Astrocyte (in vitro differentiated cells and primary cell): ENCODE results near the gene IL25. TPM values are rescaled to one million over a fixed set of nuclear protein-coding genes. Genes with fewer than 3 reads are reported as not detected.

Experiments
- DNase-seq: peaks from one replicate; pipeline ENCODE4 v3.0.0-alpha.2; 2010; ENCODE audit warnings: low read depth
- FAIRE-seq: peaks from 2 replicates; lab custom pipeline; 2011; peaks lifted over from hg19 to GRCh38; lab: Jason Lieb, UNC
- H2AFZ ChIP-seq: 2 replicates; pipeline ENCODE4 v1.6.0; 2012; ENCODE audit warnings: low read depth, low read length, inconsistent platforms
- H3K27ac ChIP-seq: 2 replicates; pipeline ENCODE4 v1.5.1; 2011; ENCODE audit warnings: low read depth, low read length, inconsistent platforms
- H3K27me3 ChIP-seq: 2 replicates; pipeline ENCODE4 v1.6.0; 2011; ENCODE audit warnings: low read length, inconsistent platforms; ENCODE audit not compliant: insufficient read depth
- H3K36me3 ChIP-seq: 2 replicates; pipeline ENCODE4 v1.5.1; 2011; ENCODE audit warnings: low read length, inconsistent platforms; ENCODE audit not compliant: insufficient read depth
- H3K4me1 ChIP-seq: 2 replicates; pipeline ENCODE4 v1.5.1; 2011; ENCODE audit warnings: low read length, inconsistent platforms; ENCODE audit not compliant: insufficient read depth
- H3K4me2 ChIP-seq: 2 replicates; pipeline ENCODE4 v1.6.0; 2012; ENCODE audit warnings: low read length, inconsistent platforms
- H3K4me3 ChIP-seq: 2 replicates; pipeline ENCODE4 v1.5.1; 2011; ENCODE audit warnings: low read depth, mild to moderate bottlenecking, low read length, inconsistent platforms; ENCODE audit not compliant: insufficient read depth
- H3K79me2 ChIP-seq: 2 replicates; pipeline ENCODE4 v1.6.0; 2012; ENCODE audit warnings: mild to moderate bottlenecking, low read length, inconsistent platforms; ENCODE audit not compliant: insufficient read depth
- H3K9ac ChIP-seq: 2 replicates; pipeline ENCODE4 v1.6.0; 2012; ENCODE audit warnings: mild to moderate bottlenecking, low read length, inconsistent platforms
- H3K9me3 ChIP-seq: 2 replicates; pipeline ENCODE4 v1.5.1; 2012; ENCODE audit warnings: low read depth, mild to moderate bottlenecking, low read length, inconsistent platforms; ENCODE audit not compliant: insufficient read depth
- H4K20me1 ChIP-seq: 2 replicates; pipeline ENCODE4 v1.6.0; 2012; ENCODE audit warnings: low read length, inconsistent platforms; ENCODE audit not compliant: insufficient read depth
- H3K27ac Mint-ChIP-seq: one replicate; pipeline ENCODE4 v1.8.0; 2021; ENCODE audit warnings: mild to moderate bottlenecking, mixed read lengths; ENCODE audit not compliant: unreplicated experiment
- H3K27me3 Mint-ChIP-seq: one replicate; pipeline ENCODE4 v1.8.0; 2021; ENCODE audit warnings: low read depth, mixed read lengths; ENCODE audit not compliant: unreplicated experiment
- H3K36me3 Mint-ChIP-seq: one replicate; pipeline ENCODE4 v1.8.0; 2021; ENCODE audit warnings: low read depth, mixed read lengths; ENCODE audit not compliant: unreplicated experiment
- H3K4me1 Mint-ChIP-seq: one replicate; pipeline ENCODE4 v1.8.0; 2021; ENCODE audit warnings: low read depth, mixed read lengths; ENCODE audit not compliant: unreplicated experiment
- H3K4me3 Mint-ChIP-seq: one replicate; pipeline ENCODE4 v1.8.0; 2021; ENCODE audit warnings: mild to moderate bottlenecking, moderate library complexity, mixed read lengths; ENCODE audit not compliant: unreplicated experiment
- H3K9me3 Mint-ChIP-seq: one replicate; pipeline ENCODE4 v1.8.0; 2021; ENCODE audit warnings: mild to moderate bottlenecking, mixed read lengths; ENCODE audit not compliant: unreplicated experiment
- CTCF ChIP-seq: IDR thresholded peaks from 2 replicates; pipeline ENCODE4 v1.5.1; 2011; ENCODE audit warnings: low read depth, mild to moderate bottlenecking, inconsistent platforms, low read length, moderate library complexity; ENCODE audit not compliant: insufficient read depth
- EZH2 ChIP-seq: IDR thresholded peaks from 2 replicates; pipeline ENCODE4 v1.6.1; 2012; ENCODE audit warnings: mild to moderate bottlenecking, low read length, inconsistent platforms; ENCODE audit not compliant: insufficient read depth
- total RNA-seq: library from RNA; stranded (reverse); gene quantifications from 2 replicates; pipeline ENCODE4 v1.2.1, GENCODE V29; 2021

Gene IL25
- total RNA-seq, 1 donor from 2014 or later = not detected

GRCh38 chr14:23376482-23377197 lies 4.0 kb downstream of the IL25 start, which contains the start of gene CMTM5:
Gene CMTM5, plus strand, starts transcription at chr14:23377046. Its CDS starts 206 bp downstream, at chr14:23377252.
- Histone ChIP-seq H3K36me3 (no peaks in the 10 kb centered on the region), H3K79me2 (no peaks in the 10 kb centered on the region), H3K4me2 (no peak within 1 kb of the TSS), H4K20me1 (no peaks in the 10 kb centered on the region), H3K27ac (no peak within 1 kb of the TSS), H3K9ac (no peak within 1 kb of the TSS), H3K4me1 (no peaks in the 10 kb centered on the region), H3K4me3 (no peak within 1 kb of the TSS), H2AFZ (no peak within 1 kb of the TSS), H3K27me3 (no peaks in the 10 kb centered on the region), H3K9me3 (no peaks in the 10 kb centered on the region)
- no peaks in the 10 kb centered on the region for H3K4me1 Mint-ChIP-seq
- H3K9me3 Mint-ChIP-seq = no peaks in the 10 kb centered on the region
- H3K27me3 Mint-ChIP-seq = peaks cover 58% of the 10 kb centered on the region
- TF ChIP-seq CTCF = no peak
- no peak for TF ChIP-seq EZH2
- FAIRE-seq (no peak), DNase-seq (no peak)
- H3K4me3 Mint-ChIP-seq = no peak within 1 kb of the TSS
- H3K27ac Mint-ChIP-seq = no peak within 1 kb of the TSS
- peaks cover 2% of the 10 kb centered on the region for H3K36me3 Mint-ChIP-seq

- Mint-ChIP-seq H3K36me3 (peaks cover 3% of the 10 kb centered on the region), H3K4me1 (no peaks in the 10 kb centered on the region), H3K9me3 (no peaks in the 10 kb centered on the region), H3K27me3 (peaks cover 58% of the 10 kb centered on the region), H3K27ac (no peak overlapping the region), H3K4me3 (no peak overlapping the region)
- H2AFZ ChIP-seq = no peak overlapping the region
- FAIRE-seq (no peak), DNase-seq (no peak)
- no peak overlapping the region for H3K9ac ChIP-seq
- H3K4me1 ChIP-seq = no peaks in the 10 kb centered on the region
- no peak overlapping the region for H3K27ac ChIP-seq
- no peaks in the 10 kb centered on the region for H3K9me3 ChIP-seq
- H3K27me3 ChIP-seq = no peaks in the 10 kb centered on the region
- no peaks in the 10 kb centered on the region for H3K36me3 ChIP-seq
- no peak overlapping the region for H3K4me3 ChIP-seq
- H3K79me2 ChIP-seq = no peaks in the 10 kb centered on the region
- H3K4me2 ChIP-seq = no peak overlapping the region
- no peaks in the 10 kb centered on the region for H4K20me1 ChIP-seq
- TF ChIP-seq CTCF (no peak), EZH2 (no peak)
Observed at GRCh38 chr14:23377198-23377550, 4.6 kb downstream of the IL25 start.
